Hematopoietic multipotent progenitor cell treated with erythropoietin and hydrocortisone succinate and interleukin-3 and kit ligand, for 15 days (in vitro differentiated cells): Measurements from ENCODE around the gene ZBTB7B.
"Not testable (repeated sequence)": the region's sequence is repeated elsewhere in the genome, so short reads cannot be mapped to it uniquely, and the experiment has no call there.

Source experiments
- DNase-seq: peaks from one replicate; pipeline ENCODE4 v3.0.0-alpha.2; 2015; ENCODE audit warnings: low spot score

ZBTB7B gene

GRCh38 chr1:154968731-154969130 is 33.9 kb upstream of the ZBTB7B start:
- DNase-seq = no peak

- DNase-seq = no peak
Observed at GRCh38 chr1:154969246-154969645, 33.4 kb upstream of the ZBTB7B start.

GRCh38 chr1:154969860-154970452 is 32.6 kb upstream of the ZBTB7B start:
- no peak for DNase-seq

- DNase-seq = peak; percentile 86
Observed at GRCh38 chr1:154970631-154971340, 31.8 kb upstream of the ZBTB7B start, which contains the start of gene SHC1. SHC1 (minus strand) TSS chr1:154970747; CDS start chr1:154970526, 221 bp downstream.

GRCh38 chr1:154971341-154971998 is 31.1 kb upstream of the ZBTB7B start:
- no peak for DNase-seq

GRCh38 chr1:154972213-154972516 is 30.4 kb upstream of the ZBTB7B start:
- no peak for DNase-seq

GRCh38 chr1:154972517-154973343 is 29.9 kb upstream of the ZBTB7B start:
- no peak for DNase-seq

GRCh38 chr1:154973344-154974101 is 29.1 kb upstream of the ZBTB7B start:
- DNase-seq = peak; percentile 100

GRCh38 chr1:154974102-154974807 is 28.3 kb upstream of the ZBTB7B start, which contains the start of gene CKS1B:
CKS1B (plus strand) TSS chr1:154974681; CDS start chr1:154974746, 65 bp downstream.
- peak; percentile 100 for DNase-seq

GRCh38 chr1:154974808-154975408 is 27.7 kb upstream of the ZBTB7B start:
- peak; percentile 97 for DNase-seq

- peak; percentile 61 for DNase-seq
Observed at GRCh38 chr1:154975409-154976059, 27.1 kb upstream of the ZBTB7B start.

GRCh38 chr1:154977762-154978161 is 24.8 kb upstream of the ZBTB7B start:
- not testable (repeated sequence) for DNase-seq

GRCh38 chr1:154978360-154978759 is 24.2 kb upstream of the ZBTB7B start:
- DNase-seq = no peak

- no peak for DNase-seq
Observed at GRCh38 chr1:154982341-154982740, 20.3 kb upstream of the ZBTB7B start.

- DNase-seq = peak; percentile 98
Observed at GRCh38 chr1:154982897-154983648, 19.5 kb upstream of the ZBTB7B start, which contains the start of gene FLAD1. FLAD1 (plus strand) TSS chr1:154983344; CDS start chr1:154983695, 351 bp downstream.

- DNase-seq = no peak
Observed at GRCh38 chr1:154983776-154984466, 18.7 kb upstream of the ZBTB7B start.

- DNase-seq = not testable (repeated sequence)
Observed at GRCh38 chr1:154986736-154987135, 15.9 kb upstream of the ZBTB7B start.

GRCh38 chr1:154987326-154987725 is 15.3 kb upstream of the ZBTB7B start:
- no peak for DNase-seq
